Measurements from ENCODE around the gene ATP7A.
"Not testable (repeated sequence)": the region's sequence is repeated elsewhere in the genome, so short reads cannot be mapped to it uniquely, and the experiment has no call there.

The ATP7A gene

DNA sequence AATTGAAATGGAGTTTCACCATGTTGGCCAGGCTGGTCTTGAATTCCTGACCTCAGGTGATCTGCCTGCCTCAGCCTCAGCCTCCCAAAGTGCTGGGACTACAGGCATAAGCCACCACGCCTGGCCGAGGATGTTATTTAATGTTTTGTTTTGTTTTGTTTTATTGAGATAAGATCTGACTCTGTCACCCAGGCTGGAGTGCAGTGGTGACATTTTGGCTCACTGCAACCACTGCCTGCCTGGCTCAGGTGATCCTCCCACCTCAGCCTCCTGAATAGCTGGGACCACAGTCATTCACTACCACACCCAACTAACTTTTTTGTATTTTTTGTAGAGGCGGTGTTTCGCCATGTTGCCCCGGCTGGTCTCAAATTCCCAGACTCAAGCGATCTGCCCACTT lies 34.5 kb downstream of the ATP7A start:
- H3K4me3 ChIP-seq (ENCODE audit: low read depth, low read length); H2AFZ ChIP-seq (ENCODE audit: low read length, unreplicated experiment); H3K27ac ChIP-seq (ENCODE audit: low read depth, low read length); H3K36me3 ChIP-seq (ENCODE audit: insufficient read depth, low read length); H3K4me1 ChIP-seq (ENCODE audit: control insufficient read depth, insufficient read depth, low read length, unreplicated experiment); H3K27me3 ChIP-seq (ENCODE audit: insufficient read depth, low read length); H3K79me2 ChIP-seq (ENCODE audit: control insufficient read depth, insufficient read depth, low read length, unreplicated experiment): not testable (repeated sequence)

DNA sequence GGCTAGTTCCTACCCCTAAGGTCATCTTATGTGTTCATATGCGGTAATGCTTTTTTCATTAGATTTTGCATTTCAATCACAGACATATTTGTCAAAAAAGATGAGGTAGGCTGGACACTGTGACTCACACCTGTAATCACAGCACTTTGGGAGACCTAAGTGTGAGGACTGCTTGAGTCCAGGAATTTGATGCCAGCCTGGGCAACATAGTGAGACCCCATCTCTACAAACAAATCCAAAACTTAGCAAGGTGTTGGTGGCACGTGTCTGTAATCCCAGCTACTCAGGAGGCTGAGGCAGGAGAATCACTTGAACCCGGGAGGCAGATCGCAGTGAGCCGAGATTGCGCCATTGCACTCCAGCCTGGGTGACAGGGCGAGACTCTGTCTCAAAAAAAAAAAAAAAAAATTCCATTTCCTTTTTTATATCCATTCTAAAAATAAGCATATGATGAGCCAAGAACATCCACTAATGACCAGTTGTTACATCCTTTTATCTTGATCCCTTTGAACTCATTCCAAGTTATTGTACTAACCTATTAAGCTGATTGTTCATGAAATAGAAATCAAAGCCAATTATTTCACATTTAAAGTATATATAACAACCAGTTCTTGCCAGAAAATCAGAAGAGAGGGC lies 35.5 kb downstream of the ATP7A start:
- no peaks in the 10 kb centered on the region for H3K36me3 ChIP-seq (ENCODE audit: insufficient read depth, low read length)
- H3K27me3 ChIP-seq (ENCODE audit: insufficient read depth, low read length) = no peaks in the 10 kb centered on the region
- no peaks in the 10 kb centered on the region for H3K79me2 ChIP-seq (ENCODE audit: control insufficient read depth, insufficient read depth, low read length, unreplicated experiment)
- H2AFZ ChIP-seq (ENCODE audit: low read length, unreplicated experiment) = no peak overlapping the region
- no peak overlapping the region for H3K27ac ChIP-seq (ENCODE audit: low read depth, low read length)
- H3K4me1 ChIP-seq (ENCODE audit: control insufficient read depth, insufficient read depth, low read length, unreplicated experiment) = peaks cover 5% of the 10 kb centered on the region
- H3K4me3 ChIP-seq (ENCODE audit: low read depth, low read length) = no peak overlapping the region

GRCh38 chrX:77946571-77946970 lies 36.1 kb downstream of the ATP7A start:
- Histone ChIP-seq H3K4me1 (ENCODE audit: control insufficient read depth, insufficient read depth, low read length, unreplicated experiment) (peaks cover 5% of the 10 kb centered on the region), H2AFZ (ENCODE audit: low read length, unreplicated experiment) (no peak overlapping the region), H3K79me2 (ENCODE audit: control insufficient read depth, insufficient read depth, low read length, unreplicated experiment) (no peaks in the 10 kb centered on the region), H3K4me3 (ENCODE audit: low read depth, low read length) (no peak overlapping the region), H3K27ac (ENCODE audit: low read depth, low read length) (no peak overlapping the region), H3K36me3 (ENCODE audit: insufficient read depth, low read length) (no peaks in the 10 kb centered on the region), H3K27me3 (ENCODE audit: insufficient read depth, low read length) (no peaks in the 10 kb centered on the region)

- no peak overlapping the region for H3K4me3 ChIP-seq (ENCODE audit: low read depth, low read length)
- H3K27ac ChIP-seq (ENCODE audit: low read depth, low read length) = no peak overlapping the region
- no peaks in the 10 kb centered on the region for H3K27me3 ChIP-seq (ENCODE audit: insufficient read depth, low read length)
- H3K79me2 ChIP-seq (ENCODE audit: control insufficient read depth, insufficient read depth, low read length, unreplicated experiment) = no peaks in the 10 kb centered on the region
- no peak overlapping the region for H2AFZ ChIP-seq (ENCODE audit: low read length, unreplicated experiment)
- H3K4me1 ChIP-seq (ENCODE audit: control insufficient read depth, insufficient read depth, low read length, unreplicated experiment) = peaks cover 15% of the 10 kb centered on the region
- H3K36me3 ChIP-seq (ENCODE audit: insufficient read depth, low read length) = no peaks in the 10 kb centered on the region
Measured at GRCh38 chrX:77949840-77950239, 39.3 kb downstream of the ATP7A start.

DNA sequence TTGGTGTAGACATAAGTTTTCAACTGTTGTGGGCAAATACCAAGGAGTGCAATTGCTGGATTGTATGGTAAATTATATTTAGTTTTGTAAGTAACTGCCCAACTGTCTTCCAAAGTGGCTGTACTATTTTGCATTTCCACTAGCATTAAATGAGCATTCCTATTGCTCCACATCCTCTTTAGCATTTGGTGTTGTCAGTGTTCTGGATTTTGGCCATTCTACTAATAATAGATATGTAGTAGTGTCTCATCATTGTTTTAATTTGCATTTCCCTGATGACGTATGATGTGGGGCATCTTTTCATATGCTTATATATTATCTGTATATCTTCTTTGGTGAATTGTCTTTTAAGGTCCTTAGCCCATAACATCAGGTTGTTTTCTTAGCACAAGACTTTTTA lies 41.7 kb downstream of the ATP7A start:
- H3K27ac ChIP-seq (ENCODE audit: low read depth, low read length) = no peak overlapping the region
- no peaks in the 10 kb centered on the region for H3K27me3 ChIP-seq (ENCODE audit: insufficient read depth, low read length)
- H2AFZ ChIP-seq (ENCODE audit: low read length, unreplicated experiment) = no peak overlapping the region
- H3K79me2 ChIP-seq (ENCODE audit: control insufficient read depth, insufficient read depth, low read length, unreplicated experiment) = no peaks in the 10 kb centered on the region
- H3K4me1 ChIP-seq (ENCODE audit: control insufficient read depth, insufficient read depth, low read length, unreplicated experiment) = peaks cover 15% of the 10 kb centered on the region
- H3K4me3 ChIP-seq (ENCODE audit: low read depth, low read length) = no peak overlapping the region
- no peaks in the 10 kb centered on the region for H3K36me3 ChIP-seq (ENCODE audit: insufficient read depth, low read length)

- peak overlapping the region; percentile 44; the same call in 1 of the 2 replicates for H3K4me3 ChIP-seq (ENCODE audit: low read depth, low read length)
Measured at GRCh38 chrX:77953302-77953701, 42.8 kb downstream of the ATP7A start.

GRCh38 chrX:77953708-77954107 lies 43.2 kb downstream of the ATP7A start:
- no peak overlapping the region for H2AFZ ChIP-seq (ENCODE audit: low read length, unreplicated experiment)
- no peaks in the 10 kb centered on the region for H3K36me3 ChIP-seq (ENCODE audit: insufficient read depth, low read length)
- peak overlapping the region; percentile 68 for H3K27ac ChIP-seq (ENCODE audit: low read depth, low read length)
- H3K79me2 ChIP-seq (ENCODE audit: control insufficient read depth, insufficient read depth, low read length, unreplicated experiment) = no peaks in the 10 kb centered on the region
- peaks cover 15% of the 10 kb centered on the region for H3K4me1 ChIP-seq (ENCODE audit: control insufficient read depth, insufficient read depth, low read length, unreplicated experiment)
- H3K4me3 ChIP-seq (ENCODE audit: low read depth, low read length) = peak overlapping the region; percentile 44; the same call in 1 of the 2 replicates
- no peaks in the 10 kb centered on the region for H3K27me3 ChIP-seq (ENCODE audit: insufficient read depth, low read length)

More at GRCh38 chrX:77953302-77953701, 42.8 kb downstream of the ATP7A start:
- H2AFZ ChIP-seq (ENCODE audit: low read length, unreplicated experiment) = no peak overlapping the region
- no peaks in the 10 kb centered on the region for H3K36me3 ChIP-seq (ENCODE audit: insufficient read depth, low read length)
- H3K27ac ChIP-seq (ENCODE audit: low read depth, low read length) = peak overlapping the region; percentile 68
- peaks cover 15% of the 10 kb centered on the region for H3K4me1 ChIP-seq (ENCODE audit: control insufficient read depth, insufficient read depth, low read length, unreplicated experiment)
- H3K79me2 ChIP-seq (ENCODE audit: control insufficient read depth, insufficient read depth, low read length, unreplicated experiment) = no peaks in the 10 kb centered on the region
- H3K27me3 ChIP-seq (ENCODE audit: insufficient read depth, low read length) = no peaks in the 10 kb centered on the region

DNA sequence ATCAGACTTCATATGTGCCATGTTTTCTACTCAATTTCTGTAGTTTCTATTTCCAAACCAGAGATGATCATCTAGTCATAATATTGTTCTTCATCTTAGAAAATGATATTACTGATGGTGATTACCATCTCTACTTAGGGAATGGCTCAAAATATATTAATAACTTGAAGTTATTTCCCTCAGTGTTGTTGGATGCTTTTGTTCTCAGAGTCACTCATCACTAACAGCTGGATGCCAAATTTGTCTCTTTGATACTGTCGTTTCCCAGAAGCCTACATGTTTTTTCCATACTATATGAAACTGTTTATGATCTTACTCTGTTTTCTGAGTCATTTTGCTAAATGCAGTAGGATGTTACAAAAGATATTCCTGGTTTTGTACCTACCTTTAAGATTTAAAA lies 50.1 kb downstream of the ATP7A start:
- H3K4me3 ChIP-seq (ENCODE audit: low read depth, low read length) = no peak overlapping the region
- no peaks in the 10 kb centered on the region for H3K79me2 ChIP-seq (ENCODE audit: control insufficient read depth, insufficient read depth, low read length, unreplicated experiment)
- no peak overlapping the region for H3K27ac ChIP-seq (ENCODE audit: low read depth, low read length)
- no peaks in the 10 kb centered on the region for H3K27me3 ChIP-seq (ENCODE audit: insufficient read depth, low read length)
- H3K4me1 ChIP-seq (ENCODE audit: control insufficient read depth, insufficient read depth, low read length, unreplicated experiment) = peaks cover 13% of the 10 kb centered on the region
- no peaks in the 10 kb centered on the region for H3K36me3 ChIP-seq (ENCODE audit: insufficient read depth, low read length)
- H2AFZ ChIP-seq (ENCODE audit: low read length, unreplicated experiment) = no peak overlapping the region

DNA sequence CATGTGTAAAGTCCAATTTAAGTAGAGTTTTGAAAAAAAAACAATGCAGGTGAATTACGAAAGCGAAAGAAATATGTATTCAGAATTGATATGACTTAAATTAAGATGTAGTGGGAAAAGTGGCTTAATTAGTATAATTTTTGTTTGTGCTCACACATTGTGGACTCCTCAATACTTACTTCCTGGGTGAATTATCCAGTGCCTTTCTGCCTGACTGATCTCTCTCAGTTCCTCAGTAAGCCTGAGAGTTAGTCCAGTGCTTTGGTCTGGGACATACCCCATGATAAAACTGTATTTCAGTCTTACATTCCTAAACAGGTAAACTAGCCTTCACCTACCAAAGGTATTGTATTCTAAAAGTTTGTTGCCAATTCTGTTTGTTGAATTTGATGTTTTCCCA lies 50.6 kb downstream of the ATP7A start:
- no peak overlapping the region for H3K27ac ChIP-seq (ENCODE audit: low read depth, low read length)
- H3K4me1 ChIP-seq (ENCODE audit: control insufficient read depth, insufficient read depth, low read length, unreplicated experiment) = peaks cover 13% of the 10 kb centered on the region
- no peaks in the 10 kb centered on the region for H3K36me3 ChIP-seq (ENCODE audit: insufficient read depth, low read length)
- H3K4me3 ChIP-seq (ENCODE audit: low read depth, low read length) = no peak overlapping the region
- H3K27me3 ChIP-seq (ENCODE audit: insufficient read depth, low read length) = no peaks in the 10 kb centered on the region
- H2AFZ ChIP-seq (ENCODE audit: low read length, unreplicated experiment) = no peak overlapping the region
- no peaks in the 10 kb centered on the region for H3K79me2 ChIP-seq (ENCODE audit: control insufficient read depth, insufficient read depth, low read length, unreplicated experiment)

GRCh38 chrX:77962068-77962902 lies 51.8 kb downstream of the ATP7A start:
- H3K4me1 ChIP-seq (ENCODE audit: control insufficient read depth, insufficient read depth, low read length, unreplicated experiment) = peaks cover 13% of the 10 kb centered on the region
- no peaks in the 10 kb centered on the region for H3K27me3 ChIP-seq (ENCODE audit: insufficient read depth, low read length)
- no peaks in the 10 kb centered on the region for H3K36me3 ChIP-seq (ENCODE audit: insufficient read depth, low read length)
- H3K27ac ChIP-seq (ENCODE audit: low read depth, low read length) = no peak overlapping the region
- H2AFZ ChIP-seq (ENCODE audit: low read length, unreplicated experiment) = no peak overlapping the region
- no peak overlapping the region for H3K4me3 ChIP-seq (ENCODE audit: low read depth, low read length)
- no peaks in the 10 kb centered on the region for H3K79me2 ChIP-seq (ENCODE audit: control insufficient read depth, insufficient read depth, low read length, unreplicated experiment)

- H3K36me3 ChIP-seq (ENCODE audit: insufficient read depth, low read length) = no peaks in the 10 kb centered on the region
- no peak overlapping the region for H2AFZ ChIP-seq (ENCODE audit: low read length, unreplicated experiment)
- no peak overlapping the region for H3K27ac ChIP-seq (ENCODE audit: low read depth, low read length)
- H3K27me3 ChIP-seq (ENCODE audit: insufficient read depth, low read length) = no peaks in the 10 kb centered on the region
- no peak overlapping the region for H3K4me3 ChIP-seq (ENCODE audit: low read depth, low read length)
- H3K79me2 ChIP-seq (ENCODE audit: control insufficient read depth, insufficient read depth, low read length, unreplicated experiment) = no peaks in the 10 kb centered on the region
- peaks cover 12% of the 10 kb centered on the region for H3K4me1 ChIP-seq (ENCODE audit: control insufficient read depth, insufficient read depth, low read length, unreplicated experiment)
Measured at GRCh38 chrX:77966361-77966760, 55.9 kb downstream of the ATP7A start.

Measured in ACC112 (cell line).